ENCODE measurements around the gene ACAP2.

DNA sequence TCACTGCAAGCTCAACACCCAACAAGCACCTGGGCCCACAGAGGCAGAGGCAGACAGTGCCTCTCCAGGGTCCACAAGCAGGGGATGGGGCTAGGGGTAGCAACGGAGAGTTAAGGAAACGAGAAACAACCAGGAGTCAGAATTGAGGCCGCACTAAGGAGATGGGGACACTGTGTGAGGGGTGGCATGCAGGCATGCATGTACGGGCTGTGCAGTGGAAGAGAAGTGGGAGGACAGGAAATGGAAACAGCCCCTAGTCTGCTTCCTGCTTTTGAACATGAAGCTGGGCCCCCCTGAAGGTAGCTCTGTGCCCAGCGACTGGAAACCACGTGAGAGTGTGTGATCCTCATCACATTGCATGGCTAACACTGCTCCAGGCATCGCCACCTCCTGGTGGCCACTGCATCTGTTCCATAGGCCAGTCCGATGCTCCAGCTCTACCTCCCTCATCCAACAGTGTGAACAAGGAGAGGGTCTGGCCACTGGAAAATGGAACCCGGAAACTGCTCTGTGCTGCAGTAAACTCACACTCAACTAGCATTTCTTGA lies 215.8 kb downstream of the ACAP2 start:
- TF ChIP-seq, protein P1, sequence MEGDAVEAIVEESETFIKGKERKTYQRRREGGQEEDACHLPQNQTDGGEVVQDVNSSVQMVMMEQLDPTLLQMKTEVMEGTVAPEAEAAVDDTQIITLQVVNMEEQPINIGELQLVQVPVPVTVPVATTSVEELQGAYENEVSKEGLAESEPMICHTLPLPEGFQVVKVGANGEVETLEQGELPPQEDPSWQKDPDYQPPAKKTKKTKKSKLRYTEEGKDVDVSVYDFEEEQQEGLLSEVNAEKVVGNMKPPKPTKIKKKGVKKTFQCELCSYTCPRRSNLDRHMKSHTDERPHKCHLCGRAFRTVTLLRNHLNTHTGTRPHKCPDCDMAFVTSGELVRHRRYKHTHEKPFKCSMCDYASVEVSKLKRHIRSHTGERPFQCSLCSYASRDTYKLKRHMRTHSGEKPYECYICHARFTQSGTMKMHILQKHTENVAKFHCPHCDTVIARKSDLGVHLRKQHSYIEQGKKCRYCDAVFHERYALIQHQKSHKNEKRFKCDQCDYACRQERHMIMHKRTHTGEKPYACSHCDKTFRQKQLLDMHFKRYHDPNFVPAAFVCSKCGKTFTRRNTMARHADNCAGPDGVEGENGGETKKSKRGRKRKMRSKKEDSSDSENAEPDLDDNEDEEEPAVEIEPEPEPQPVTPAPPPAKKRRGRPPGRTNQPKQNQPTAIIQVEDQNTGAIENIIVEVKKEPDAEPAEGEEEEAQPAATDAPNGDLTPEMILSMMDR (IDR thresholded peaks at IDR 0.05; ENCODE audit: poor library complexity, severe bottlenecking), result peak; percentile 33
- TF ChIP-seq RAD21 (conservative IDR thresholded peaks at IDR 0.05) (peak; percentile 17), EP300 (conservative IDR thresholded peaks at IDR 0.05; ENCODE audit: poor library complexity, severe bottlenecking) (no peak), POLR2AphosphoS5 (IDR thresholded peaks at IDR 0.05) (no peak), EZH2 (IDR thresholded peaks at IDR 0.05; ENCODE audit: borderline replicate concordance, insufficient read depth, low read length, poor library complexity, severe bottlenecking) (no peak)
- TF ChIP-seq, protein P2, sequence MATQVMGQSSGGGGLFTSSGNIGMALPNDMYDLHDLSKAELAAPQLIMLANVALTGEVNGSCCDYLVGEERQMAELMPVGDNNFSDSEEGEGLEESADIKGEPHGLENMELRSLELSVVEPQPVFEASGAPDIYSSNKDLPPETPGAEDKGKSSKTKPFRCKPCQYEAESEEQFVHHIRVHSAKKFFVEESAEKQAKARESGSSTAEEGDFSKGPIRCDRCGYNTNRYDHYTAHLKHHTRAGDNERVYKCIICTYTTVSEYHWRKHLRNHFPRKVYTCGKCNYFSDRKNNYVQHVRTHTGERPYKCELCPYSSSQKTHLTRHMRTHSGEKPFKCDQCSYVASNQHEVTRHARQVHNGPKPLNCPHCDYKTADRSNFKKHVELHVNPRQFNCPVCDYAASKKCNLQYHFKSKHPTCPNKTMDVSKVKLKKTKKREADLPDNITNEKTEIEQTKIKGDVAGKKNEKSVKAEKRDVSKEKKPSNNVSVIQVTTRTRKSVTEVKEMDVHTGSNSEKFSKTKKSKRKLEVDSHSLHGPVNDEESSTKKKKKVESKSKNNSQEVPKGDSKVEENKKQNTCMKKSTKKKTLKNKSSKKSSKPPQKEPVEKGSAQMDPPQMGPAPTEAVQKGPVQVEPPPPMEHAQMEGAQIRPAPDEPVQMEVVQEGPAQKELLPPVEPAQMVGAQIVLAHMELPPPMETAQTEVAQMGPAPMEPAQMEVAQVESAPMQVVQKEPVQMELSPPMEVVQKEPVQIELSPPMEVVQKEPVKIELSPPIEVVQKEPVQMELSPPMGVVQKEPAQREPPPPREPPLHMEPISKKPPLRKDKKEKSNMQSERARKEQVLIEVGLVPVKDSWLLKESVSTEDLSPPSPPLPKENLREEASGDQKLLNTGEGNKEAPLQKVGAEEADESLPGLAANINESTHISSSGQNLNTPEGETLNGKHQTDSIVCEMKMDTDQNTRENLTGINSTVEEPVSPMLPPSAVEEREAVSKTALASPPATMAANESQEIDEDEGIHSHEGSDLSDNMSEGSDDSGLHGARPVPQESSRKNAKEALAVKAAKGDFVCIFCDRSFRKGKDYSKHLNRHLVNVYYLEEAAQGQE (IDR thresholded peaks at IDR 0.05; ENCODE audit: borderline replicate concordance), result no peak
